CD4-positive, alpha-beta T cell treated with Interferon gamma for 1 hour (primary cell): ENCODE results near the gene ST6GAL1.

ENCODE experiments used
- DNase-seq: peaks from one replicate; pipeline ENCODE4 v3.0.0-alpha.2; 2020

Gene ST6GAL1

GRCh38 chr3:187084580-187084979 is 154.3 kb downstream of the ST6GAL1 start:
- DNase-seq = no peak

- DNase-seq = no peak
Measured at GRCh38 chr3:187085021-187085666, 154.8 kb downstream of the ST6GAL1 start.

GRCh38 chr3:187085933-187086332 is 155.6 kb downstream of the ST6GAL1 start:
- no peak for DNase-seq

- no peak for DNase-seq
Measured at GRCh38 chr3:187086831-187087230, 156.5 kb downstream of the ST6GAL1 start.

GRCh38 chr3:187088701-187089100 is 158.4 kb downstream of the ST6GAL1 start:
- no peak for DNase-seq

GRCh38 chr3:187093320-187093719 is 163.0 kb downstream of the ST6GAL1 start:
- no peak for DNase-seq

GRCh38 chr3:187098923-187099512 is 168.7 kb downstream of the ST6GAL1 start:
- DNase-seq = no peak

GRCh38 chr3:187101184-187102072 is 171.1 kb downstream of the ST6GAL1 start:
- peak; percentile 38 for DNase-seq

- DNase-seq = no peak
Measured at GRCh38 chr3:187102073-187102634, 171.8 kb downstream of the ST6GAL1 start.

- no peak for DNase-seq
Measured at GRCh38 chr3:187103251-187103650, 172.9 kb downstream of the ST6GAL1 start.

GRCh38 chr3:187104342-187104741 is 174.0 kb downstream of the ST6GAL1 start:
- DNase-seq = no peak

GRCh38 chr3:187104933-187105332 is 174.6 kb downstream of the ST6GAL1 start:
- DNase-seq = no peak

GRCh38 chr3:187105700-187106099 is 175.4 kb downstream of the ST6GAL1 start:
- no peak for DNase-seq

GRCh38 chr3:187107989-187108388 is 177.7 kb downstream of the ST6GAL1 start:
- no peak for DNase-seq

GRCh38 chr3:187110156-187110555 is 179.8 kb downstream of the ST6GAL1 start:
- no peak for DNase-seq

- DNase-seq = no peak
Measured at GRCh38 chr3:187112934-187113793, 182.8 kb downstream of the ST6GAL1 start.

GRCh38 chr3:187114511-187114910 is 184.2 kb downstream of the ST6GAL1 start:
- no peak for DNase-seq

GRCh38 chr3:187120326-187120725 is 190.0 kb downstream of the ST6GAL1 start:
- DNase-seq = no peak

- no peak for DNase-seq
Measured at GRCh38 chr3:187122261-187122660, 191.9 kb downstream of the ST6GAL1 start.

GRCh38 chr3:187125319-187126031 is 195.1 kb downstream of the ST6GAL1 start:
- DNase-seq = no peak
